Lower leg skin (tissue), 4 donors: Measurements from ENCODE around the gene CD81. TPM values are rescaled to one million over a fixed set of nuclear protein-coding genes. Genes with fewer than 3 reads are reported as not detected.

Experiments used
- DNase-seq, 2 donors: peaks; one replicate each; pipeline ENCODE4 v3.0.0-alpha.2; 2019; ENCODE audit warnings: low spot score in 2 of 2
- H3K4me3 ChIP-seq: fragments of 200-600 bp; sonication (generic); 2 replicates; pipeline ENCODE4 v1.5.1; 2017; ENCODE audit warnings: mild to moderate bottlenecking, low read depth; ENCODE audit not compliant: poor library complexity, severe bottlenecking
- CTCF ChIP-seq, 3 donors: fragments of 450-650 bp; IDR thresholded peaks; one replicate each; pipeline ENCODE4 v1.5.1; 2016; ENCODE audit warnings: antibody characterized with exemption in 3 of 3, mild to moderate bottlenecking in 3 of 3, moderate library complexity in 2 of 3
- POLR2A ChIP-seq, 2 donors: fragments of 450-650 bp; IDR thresholded peaks; one replicate each; pipeline ENCODE4 v1.6.1; 2016 to 2017; ENCODE audit warnings: antibody characterized with exemption in 2 of 2, mild to moderate bottlenecking in 1 of 2, moderate library complexity in 1 of 2
- WGBS, 2 donors: methylation state at CpG; one replicate each; pipeline ENCODE4 v1.1.5; 2018; 5-methylcytosine and 5-hydroxymethylcytosine counted together
- intact Hi-C: fragments of 100-400 bp; cut with DNase I; formaldehyde crosslinking; loops from one replicate; pipeline ENCODE4 v1.15.0; 2023; ENCODE audit warnings: low total_unique reads
- total RNA-seq, 4 donors: library from RNA; depleted of rRNA; stranded (reverse); fragments of >200 nt; gene quantifications; one replicate each; pipeline ENCODE4 v1.1.0, GENCODE V29; 2016

CD81 gene
- total RNA-seq, 4 donors from 2014 or later = 189 to 337 (median 250) TPM

DNA sequence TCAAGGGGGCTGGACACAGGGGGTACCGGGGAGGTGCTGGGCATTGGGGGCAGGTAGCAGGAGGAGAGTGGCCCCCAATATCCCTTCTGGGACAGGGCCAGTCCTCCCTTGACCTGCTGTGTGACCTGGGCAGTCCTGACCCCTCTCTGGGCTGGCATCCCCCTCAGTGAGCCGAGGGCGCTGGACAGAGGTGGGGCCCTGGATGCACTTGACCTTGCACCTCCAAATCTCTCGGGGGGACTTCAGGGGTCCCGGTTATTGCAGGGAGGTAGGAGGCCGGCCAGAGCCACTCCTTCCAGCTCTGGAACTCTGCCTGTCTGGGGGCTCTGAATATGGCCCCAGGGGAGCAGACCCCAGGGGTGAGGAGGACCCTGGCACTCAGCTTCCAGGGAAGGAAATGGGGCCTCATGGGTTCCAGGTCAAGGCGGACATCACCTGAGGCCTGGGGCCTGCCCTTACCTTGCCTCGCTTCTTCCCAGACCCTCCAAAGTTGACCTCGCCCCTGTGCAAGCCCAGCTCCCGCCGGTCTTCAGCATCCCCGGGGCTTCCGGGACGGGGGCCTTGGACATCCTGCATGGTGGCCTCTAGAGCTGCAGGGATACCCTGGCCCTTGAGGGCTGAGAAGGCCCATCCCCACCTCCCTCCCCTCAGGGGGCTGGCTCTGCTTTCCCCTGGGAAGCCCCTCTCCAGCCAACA is 45.5 kb downstream of the CD81 start:
- 83 to 88% methylated on average over 11 to 13 of the region's 14 CpGs for WGBS, 2 donors
- TF ChIP-seq POLR2A (IDR thresholded peaks at IDR 0.05) (no peak), CTCF (IDR thresholded peaks at IDR 0.05) (no peak)
- intact Hi-C loops = no loop called here
- DNase-seq = no peak
- H3K4me3 ChIP-seq = no peak overlapping the region

GRCh38 chr11:2423157-2424025 is 46.3 kb downstream of the CD81 start:
- TF ChIP-seq CTCF (IDR thresholded peaks at IDR 0.05) = no peak
- no peak for TF ChIP-seq POLR2A (IDR thresholded peaks at IDR 0.05)
- intact Hi-C loops = no loop called here
- H3K4me3 ChIP-seq = no peak overlapping the region
- 76% methylated on average over 14 to 26 of the region's 26 CpGs for WGBS, 2 donors
- DNase-seq = no peak

DNA sequence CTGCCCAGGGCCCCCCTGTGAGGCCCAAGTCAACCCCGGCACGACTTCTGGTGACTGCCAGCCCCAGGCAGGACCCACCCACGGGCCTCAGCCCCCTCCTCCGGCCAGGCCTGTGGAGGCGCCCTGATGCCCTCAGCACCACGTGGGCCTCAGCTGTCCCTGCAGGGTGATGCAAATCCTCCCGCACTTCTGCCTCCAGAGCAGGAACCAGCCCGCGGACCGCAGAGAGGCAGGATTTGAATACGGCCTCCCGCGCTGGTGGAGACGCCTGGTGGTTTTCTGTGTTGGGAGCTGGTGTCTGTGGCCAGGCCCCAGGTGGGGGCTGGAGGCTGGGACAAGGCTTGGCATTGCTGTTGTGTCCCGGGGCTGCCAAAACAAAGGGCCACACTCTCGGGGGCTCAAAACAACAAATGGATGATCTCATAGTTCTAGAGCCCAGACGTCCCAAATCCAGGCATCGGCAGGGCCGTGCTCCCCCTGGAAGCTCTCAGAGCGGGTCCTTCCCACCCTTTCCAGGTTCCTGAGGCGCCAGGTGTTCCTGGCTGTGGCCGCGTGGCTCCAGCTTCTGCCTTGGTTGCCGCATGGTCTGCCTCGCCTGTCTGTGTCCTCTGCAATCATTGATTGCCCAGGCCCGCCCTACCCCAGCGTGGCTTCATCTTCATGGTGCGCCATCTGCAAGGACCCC is 47.8 kb downstream of the CD81 start:
- intact Hi-C loops = no loop called here
- H3K4me3 ChIP-seq = no peak overlapping the region
- DNase-seq = no peak
- WGBS, 2 donors = 85 to 87% methylated on average over 17 to 28 of the region's 28 CpGs
- TF ChIP-seq POLR2A (IDR thresholded peaks at IDR 0.05) (no peak), CTCF (IDR thresholded peaks at IDR 0.05) (no peak)

- DNase-seq = no peak
- no peak overlapping the region for H3K4me3 ChIP-seq
- intact Hi-C loops = no loop called here
- WGBS, 2 donors = 81 to 87% methylated on average over 8 of the region's 8 CpGs
- TF ChIP-seq POLR2A (IDR thresholded peaks at IDR 0.05) (no peak), CTCF (IDR thresholded peaks at IDR 0.05) (no peak)
Measured at GRCh38 chr11:2425506-2425905, 48.4 kb downstream of the CD81 start.

GRCh38 chr11:2426221-2426620 is 49.1 kb downstream of the CD81 start:
- WGBS, 2 donors = 100% methylated on average over 1 of the region's 13 CpGs; no CpG with 5 or more reads in 1 of the 2 donors
- intact Hi-C loops = no loop called here

More at GRCh38 chr11:2426221-2426620, 49.1 kb downstream of the CD81 start:
- no peak for DNase-seq
- no peak for TF ChIP-seq POLR2A (IDR thresholded peaks at IDR 0.05)
- TF ChIP-seq CTCF (IDR thresholded peaks at IDR 0.05) = no peak
- no peak overlapping the region for H3K4me3 ChIP-seq
